TTC549 (cell line): ENCODE data around the gene LCE7A.

ENCODE experiments used
- FAIRE-seq: peaks from 2 replicates; lab custom pipeline; 2012; peaks lifted over from hg19 to GRCh38; lab: Jason Lieb, UNC

The LCE7A gene

DNA sequence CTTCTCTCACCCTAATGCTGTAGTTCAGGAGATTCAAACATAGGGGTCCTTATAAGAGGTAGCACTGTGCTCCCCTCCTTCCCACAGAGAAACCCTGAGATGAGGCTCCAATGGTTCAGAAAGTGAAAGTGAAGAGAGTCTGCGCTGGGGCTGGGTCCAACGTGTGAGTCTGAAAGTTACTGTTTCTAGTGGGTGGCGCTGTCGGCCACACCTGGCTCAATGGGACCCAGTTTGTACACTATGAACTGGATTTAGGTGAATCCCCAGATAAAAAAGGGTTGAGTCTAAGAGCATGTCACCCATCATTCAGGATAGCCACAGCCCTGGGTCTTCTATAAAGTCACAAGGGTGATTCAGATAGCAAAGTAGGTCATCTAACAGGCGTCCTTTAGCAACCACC is 21.1 kb downstream of the LCE7A start:
- FAIRE-seq = no peak

GRCh38 chr1:152884085-152884484 is 24.3 kb downstream of the LCE7A start:
- FAIRE-seq = no peak

DNA sequence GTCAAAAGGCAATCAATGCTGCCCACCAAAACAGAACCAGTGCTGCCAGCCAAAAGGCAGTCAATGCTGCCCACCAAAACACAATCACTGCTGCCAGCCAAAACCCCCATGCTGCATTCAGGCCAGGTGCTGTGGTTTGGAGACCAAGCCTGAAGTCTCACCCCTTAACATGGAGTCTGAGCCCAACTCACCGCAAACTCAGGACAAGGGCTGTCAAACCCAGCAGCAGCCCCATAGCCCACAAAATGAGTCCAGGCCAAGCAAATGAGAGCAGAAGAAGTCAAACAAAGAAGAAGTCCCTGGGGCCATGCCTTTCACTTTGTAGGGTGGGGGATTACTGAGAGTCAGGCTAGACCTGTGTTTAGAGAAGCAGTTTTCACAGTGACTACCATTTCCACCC is 24.7 kb downstream of the LCE7A start:
- FAIRE-seq = no peak

GRCh38 chr1:152884966-152885624 is 25.3 kb downstream of the LCE7A start:
- FAIRE-seq = no peak

DNA sequence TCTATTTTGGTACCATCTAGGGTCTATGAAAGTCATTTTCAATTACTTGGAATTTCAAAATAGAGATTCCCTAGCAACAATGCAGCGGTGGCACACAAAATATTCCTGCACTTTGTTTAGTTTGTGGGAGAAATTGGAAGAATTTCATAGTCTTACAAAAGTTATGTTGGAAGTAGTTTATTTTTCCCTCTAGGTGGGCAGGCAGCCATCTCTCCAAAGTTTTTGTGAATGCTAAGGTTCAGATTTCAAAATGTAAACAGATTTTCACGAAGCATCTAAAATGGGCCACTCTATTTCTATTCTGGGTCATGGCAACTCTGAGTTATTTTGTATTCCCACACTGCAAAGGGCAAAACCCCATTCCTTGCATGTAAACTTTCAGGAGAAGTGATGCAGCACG is 26.3 kb downstream of the LCE7A start:
- FAIRE-seq = no peak

DNA sequence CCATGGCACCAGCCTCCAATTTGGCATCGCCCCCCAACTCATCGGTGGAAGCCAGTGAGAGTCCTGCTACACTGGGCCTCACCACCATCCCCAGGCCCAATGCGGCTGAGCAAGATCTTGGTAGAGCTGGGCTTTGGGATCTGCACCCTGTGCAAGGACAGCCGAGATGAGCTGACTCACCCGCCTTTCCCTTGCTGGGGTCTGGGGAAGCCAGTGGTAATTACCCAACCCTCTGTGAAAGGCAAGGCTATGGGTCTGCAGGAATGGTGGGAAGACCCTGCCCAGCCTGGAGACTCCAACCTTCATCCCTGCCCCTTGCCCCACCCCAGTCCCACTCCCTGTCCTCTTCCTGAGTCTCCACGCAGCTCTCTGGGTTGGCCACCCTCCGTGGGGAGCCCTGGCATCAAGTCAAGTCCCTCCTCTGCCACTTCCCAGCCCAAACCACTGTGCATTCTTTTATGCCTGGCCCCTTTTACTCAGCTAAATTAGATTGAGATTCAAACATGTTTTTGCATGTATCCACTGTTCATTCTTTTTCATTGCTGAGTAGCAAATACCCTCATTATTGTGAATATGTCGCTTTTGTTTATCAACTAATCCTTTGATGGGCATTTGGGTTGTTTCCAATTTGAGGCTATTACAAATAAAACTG is 27.1 kb downstream of the LCE7A start:
- no peak for FAIRE-seq

DNA sequence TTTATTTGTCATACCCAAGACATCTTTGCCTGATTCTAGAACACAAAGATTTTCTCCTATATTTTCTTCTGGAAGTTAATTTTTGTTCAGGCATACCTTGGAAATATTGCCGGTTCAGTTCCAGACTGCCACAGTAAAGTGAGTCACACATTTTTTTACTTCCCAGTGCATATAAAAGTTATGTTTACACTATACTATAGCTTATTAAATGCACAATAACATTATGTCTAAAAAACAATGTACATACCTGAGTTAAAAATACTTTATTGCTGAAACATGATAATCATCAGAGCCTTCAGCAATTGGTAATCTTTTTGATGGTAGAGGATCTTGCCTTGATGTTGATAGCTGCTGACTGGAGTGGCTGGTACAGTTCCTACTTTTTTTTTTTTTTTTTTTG is 28.3 kb downstream of the LCE7A start:
- FAIRE-seq = no peak

GRCh38 chr1:152899027-152899426 is 39.2 kb downstream of the LCE7A start:
- FAIRE-seq = no peak

GRCh38 chr1:152899883-152900282 is 40.1 kb downstream of the LCE7A start:
- FAIRE-seq = no peak

GRCh38 chr1:152901631-152902030 is 41.8 kb downstream of the LCE7A start:
- no peak for FAIRE-seq

GRCh38 chr1:152902636-152903035 is 42.8 kb downstream of the LCE7A start:
- no peak for FAIRE-seq

DNA sequence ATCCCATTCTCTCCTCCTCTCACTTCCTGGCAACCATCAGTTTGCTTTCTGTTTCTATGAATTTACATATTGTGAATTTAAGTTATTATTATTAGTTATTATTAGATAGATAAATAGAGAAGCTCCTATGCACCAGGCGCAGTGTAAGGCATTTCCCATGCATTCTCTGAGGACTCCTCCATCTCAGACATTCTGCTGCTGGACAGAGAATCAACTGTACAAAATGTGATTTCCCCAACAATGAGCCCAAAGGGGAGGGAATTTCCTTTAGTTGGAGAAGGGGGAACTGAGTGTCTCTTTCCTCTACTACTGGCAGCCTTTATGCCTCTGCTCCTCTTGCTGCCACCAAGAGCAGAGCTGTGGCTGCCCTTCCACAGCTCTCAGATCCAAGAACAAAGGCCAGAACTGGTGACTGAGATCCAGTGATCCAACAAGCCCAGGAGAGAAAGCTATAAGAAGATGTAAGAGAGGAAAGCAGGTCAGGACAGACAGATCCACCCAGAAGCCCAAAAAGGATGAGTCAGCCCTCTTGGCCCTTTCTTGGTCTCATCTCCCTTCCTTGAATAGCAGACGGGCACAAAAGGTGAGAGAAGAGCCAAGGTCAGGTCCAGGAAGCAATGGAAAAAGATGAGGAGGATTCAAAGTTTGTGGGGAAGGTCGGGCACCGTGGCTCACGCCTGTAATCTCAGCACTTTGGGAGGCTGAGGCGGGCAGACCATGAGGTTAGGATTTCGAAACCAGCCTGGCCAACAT is 45.1 kb downstream of the LCE7A start:
- no peak for FAIRE-seq

- FAIRE-seq = no peak
These were observed 46.3 kb downstream of the LCE7A start for GRCh38 chr1:152906023-152906565.

- FAIRE-seq = no peak
These were observed 48.1 kb downstream of the LCE7A start, which contains the start of gene IVL for GRCh38 chr1:152907686-152908601. IVL (plus strand) TSS chr1:152908546; CDS start chr1:152909798, 1,252 bp downstream.

GRCh38 chr1:152909206-152909605 is 49.4 kb downstream of the LCE7A start:
- no peak for FAIRE-seq
